Naive thymus-derived CD4-positive, alpha-beta T cell (primary cell): ENCODE measurements around the gene E4F1. TPM values are rescaled to one million over a fixed set of nuclear protein-coding genes. Genes with fewer than 3 reads are reported as not detected.
A peak's percentile ranks its signal among the peaks of the same experiment; 100 is the strongest.

ENCODE experiments used
- ATAC-seq: fragments of 150-1000 bp; cut with Tn5 transposase; 2 replicates; pipeline ENCODE4 v1.10.0; 2021; ENCODE audit warnings: mild to moderate bottlenecking, moderate library complexity
- CTCF ChIA-PET: fragments of 350-600 bp; sonication (Branson Sonifier 250); formaldehyde crosslinking; loops from one replicate; lab custom pipeline; 2021; ENCODE audit warnings: antibody characterized with exemption; lab: Charles Lee
- POLR2A ChIA-PET: fragments of 350-600 bp; sonication (Branson Sonifier 250); formaldehyde crosslinking; loops from one replicate; lab custom pipeline; 2021; ENCODE audit warnings: antibody characterized with exemption, inconsistent platforms; lab: Charles Lee
- DNase-seq, 9 donors: peaks; one replicate each; pipeline versions ENCODE4 v3.0.0 to v3.0.0-alpha.2; 2020 to 2022; ENCODE audit warnings: mixed read lengths in 1 of 9
- H3K27ac ChIP-seq: one replicate; pipeline ENCODE4 v1.7.0; 2013; ENCODE audit warnings: mild to moderate bottlenecking, low read depth, low read length, moderate library complexity
- H3K27me3 ChIP-seq, 2 donors: one replicate each; pipeline ENCODE4 v1.7.0; 2013; ENCODE audit warnings: low read length in 2 of 2, mild to moderate bottlenecking in 2 of 2, moderate library complexity in 2 of 2; ENCODE audit not compliant: control insufficient read depth in 2 of 2, insufficient read depth in 2 of 2
- H3K36me3 ChIP-seq, 3 experiments: 1 replicate in 2 of 3; 2 replicates in 1 of 3; pipeline ENCODE4 v1.7.0; 2013; ENCODE audit warnings: low read length in 3 of 3, mild to moderate bottlenecking in 3 of 3, moderate library complexity in 1 of 3; ENCODE audit not compliant: insufficient read depth in 3 of 3, control insufficient read depth in 2 of 3
- H3K4me1 ChIP-seq, 2 donors: one replicate each; pipeline ENCODE4 v1.7.0; 2013; ENCODE audit warnings: low read length in 2 of 2, mild to moderate bottlenecking in 2 of 2, moderate library complexity in 1 of 2; ENCODE audit not compliant: control insufficient read depth in 2 of 2, insufficient read depth in 2 of 2
- H3K4me3 ChIP-seq: 2 replicates; pipeline ENCODE4 v1.7.0; 2013; ENCODE audit warnings: mild to moderate bottlenecking, low read length
- H3K9me3 ChIP-seq, 3 experiments: 1 replicate in 2 of 3; 2 replicates in 1 of 3; pipeline ENCODE4 v1.7.0; 2013; ENCODE audit warnings: low read length in 3 of 3; ENCODE audit not compliant: control insufficient read depth in 2 of 3
- H3K27ac Mint-ChIP-seq, 9 donors: one replicate each; pipeline ENCODE4 v1.8.0; 2020 to 2022; ENCODE audit warnings: mixed read lengths in 9 of 9, mild to moderate bottlenecking in 8 of 9, moderate library complexity in 5 of 9, inconsistent platforms in 2 of 9
- H3K27me3 Mint-ChIP-seq, 5 donors: one replicate each; pipeline ENCODE4 v1.8.0; 2021 to 2022; ENCODE audit warnings: mixed read lengths in 5 of 5, mild to moderate bottlenecking in 1 of 5
- H3K36me3 Mint-ChIP-seq, 5 donors: one replicate each; pipeline ENCODE4 v1.8.0; 2020 to 2022; ENCODE audit warnings: mixed read lengths in 5 of 5, mild to moderate bottlenecking in 3 of 5, inconsistent platforms in 1 of 5
- H3K4me1 Mint-ChIP-seq, 7 donors: one replicate each; pipeline ENCODE4 v1.8.0; 2020 to 2022; ENCODE audit warnings: mixed read lengths in 7 of 7, mild to moderate bottlenecking in 3 of 7, inconsistent platforms in 1 of 7
- H3K4me3 Mint-ChIP-seq, 10 donors: one replicate each; pipeline ENCODE4 v1.8.0; 2020 to 2022; ENCODE audit warnings: mild to moderate bottlenecking in 10 of 10, mixed read lengths in 10 of 10, moderate library complexity in 6 of 10, inconsistent platforms in 2 of 10
- H3K9me3 Mint-ChIP-seq, 11 donors: one replicate each; pipeline ENCODE4 v1.8.0; 2020 to 2022; ENCODE audit warnings: mixed read lengths in 11 of 11, mild to moderate bottlenecking in 4 of 11, inconsistent platforms in 1 of 11, moderate library complexity in 1 of 11
- intact Hi-C, 2 donors: fragments of 100-400 bp; cut with micrococcal nuclease; formaldehyde crosslinking; loops; one replicate each; pipeline ENCODE4 v1.15.1; 2023
- polyA plus RNA-seq, 2 donors: library from polyadenylated mRNA; unstranded; fragments of 300-500 nt; fragmentation: Illumina TruSeq; gene quantifications; one replicate each; pipeline ENCODE4 v1.2.3, GENCODE V29; 2021
- total RNA-seq, 6 experiments: library from RNA in 5 of 6; stranded (reverse) in 5 of 6; gene quantifications; 1 replicate in 5 of 6; 2 replicates in 1 of 6; pipeline ENCODE4 v1.2.3 and lab custom pipeline; 2021 to 2026

E4F1 gene
- total and polyA plus RNA-seq, 7 experiments from 2014 or later: 12.6 to 45.6 (median 33.6) TPM

GRCh38 chr16:2211923-2212347, 11.5 kb upstream of the E4F1 start:
- peak overlapping the region in 4 of 10 donors; percentile 25 to 51 (median 40) for H3K4me3 Mint-ChIP-seq
- Histone ChIP-seq H3K4me1 (peaks cover 14 to 16% of the 10 kb centered on the region in 2 donors), H3K36me3 (peaks cover 0 to 34% (median 9%) of the 10 kb centered on the region in 3 experiments), H3K4me3 (no peak overlapping the region), H3K27ac (no peak overlapping the region), H3K9me3 (no peaks in the 10 kb centered on the region), H3K27me3 (no peaks in the 10 kb centered on the region)
- H3K36me3 Mint-ChIP-seq: peaks cover 0 to 7% (median 5%) of the 10 kb centered on the region in 5 donors
- ATAC-seq (no peak), DNase-seq (no peak)
- H3K9me3 Mint-ChIP-seq: peaks cover 0 to 1% (median 0%) of the 10 kb centered on the region in 11 donors
- H3K27me3 Mint-ChIP-seq: no peaks in the 10 kb centered on the region
- H3K4me1 Mint-ChIP-seq: peaks cover 11 to 31% (median 25%) of the 10 kb centered on the region in 7 donors
- H3K27ac Mint-ChIP-seq: peak overlapping the region in 2 of 9 donors; percentile 12 to 28
- intact Hi-C loops: no loop called here
- POLR2A ChIA-PET: interaction anchor here (1.3 kb wide), 1 partner anchor 57 kb away, joined by 3 read pairs; the partner anchor contains the start of gene TRAF7
- CTCF ChIA-PET: no interaction called here

GRCh38 chr16:2212362-2213324, 10.7 kb upstream of the E4F1 start:
- ChIA-PET CTCF (no interaction called here), POLR2A (interaction anchor here (0.9 kb wide), 1 partner anchor 9 kb away, joined by 3 read pairs; no protein-coding TSS in a partner anchor)
- intact Hi-C loops: no loop called here
- H3K27me3 ChIP-seq: no peaks in the 10 kb centered on the region
- Mint-ChIP-seq H3K9me3 (peaks cover 0 to 1% (median 0%) of the 10 kb centered on the region in 11 donors), H3K27me3 (no peaks in the 10 kb centered on the region), H3K4me1 (peaks cover 11 to 24% (median 20%) of the 10 kb centered on the region in 7 donors), H3K4me3 (peak overlapping the region; percentile 65 to 81 (median 76)), H3K27ac (peak overlapping the region in 5 of 9 donors; percentile 26 to 71 (median 67)), H3K36me3 (peaks cover 0 to 4% (median 2%) of the 10 kb centered on the region in 5 donors)
- H3K27ac ChIP-seq: no peak overlapping the region
- H3K9me3 ChIP-seq: no peaks in the 10 kb centered on the region
- no peak overlapping the region for H3K4me3 ChIP-seq
- peaks cover 0 to 27% (median 6%) of the 10 kb centered on the region in 3 experiments for H3K36me3 ChIP-seq
- H3K4me1 ChIP-seq: peaks cover 14 to 16% of the 10 kb centered on the region in 2 donors
- no peak for ATAC-seq
- no peak for DNase-seq

GRCh38 chr16:2213817-2214718, 9.3 kb upstream of the E4F1 start:
- Histone ChIP-seq H3K4me3 (peak overlapping the region; percentile 65), H3K27me3 (no peaks in the 10 kb centered on the region), H3K4me1 (peaks cover 14 to 16% of the 10 kb centered on the region in 2 donors), H3K36me3 (peaks cover 0 to 12% (median 0%) of the 10 kb centered on the region in 3 experiments), H3K27ac (peak overlapping the region; percentile 73), H3K9me3 (no peaks in the 10 kb centered on the region)
- Mint-ChIP-seq H3K4me1 (peaks cover 11 to 21% (median 17%) of the 10 kb centered on the region in 7 donors), H3K27me3 (no peaks in the 10 kb centered on the region), H3K36me3 (no peaks in the 10 kb centered on the region), H3K27ac (peak overlapping the region in 3 of 9 donors; percentile 68 to 79 (median 71)), H3K9me3 (peaks cover 0 to 1% (median 0%) of the 10 kb centered on the region in 11 donors), H3K4me3 (peak overlapping the region; percentile 65 to 88 (median 79))
- DNase-seq (peak in 1 of 9 donors; percentile 60), ATAC-seq (no peak)
- intact Hi-C loops: loop anchor here in 1 of 2 donors (2.0 kb wide), 2 partner anchors 55 to 249 kb away; partner anchors contain the start of genes RNPS1 and RPS2
- ChIA-PET CTCF (interaction anchor here (1.2 kb wide), 1 partner anchor 55 kb away, joined by 4 read pairs; no protein-coding TSS in a partner anchor), POLR2A (interaction anchor here (0.6 to 3.8 kb wide), 20 partner anchors 8 to 1498 kb away, joined by 3 to 50 read pairs (median 4); partner anchors contain the start of genes AMDHD2, ATP6V0C, E4F1 and ECI1)

- Mint-ChIP-seq H3K9me3 (peaks cover 0 to 1% (median 0%) of the 10 kb centered on the region in 11 donors), H3K27me3 (no peaks in the 10 kb centered on the region), H3K4me3 (peak within 1 kb of the TSS; percentile 77 to 94 (median 88)), H3K27ac (peak within 1 kb of the TSS; percentile 45 to 92 (median 88)), H3K4me1 (peaks cover 11 to 21% (median 17%) of the 10 kb centered on the region in 7 donors), H3K36me3 (no peaks in the 10 kb centered on the region)
- Histone ChIP-seq H3K9me3 (no peaks in the 10 kb centered on the region), H3K27ac (peak within 1 kb of the TSS; percentile 85), H3K36me3 (peaks cover 0 to 7% (median 0%) of the 10 kb centered on the region in 3 experiments), H3K4me3 (peak within 1 kb of the TSS; percentile 90), H3K4me1 (peaks cover 14 to 16% of the 10 kb centered on the region in 2 donors), H3K27me3 (no peaks in the 10 kb centered on the region)
- ChIA-PET CTCF (interaction anchor here (1.2 kb wide), 1 partner anchor 54 kb away, joined by 4 read pairs; no protein-coding TSS in a partner anchor), POLR2A (interaction anchor here (0.6 to 3.8 kb wide), 21 partner anchors 8 to 1498 kb away, joined by 3 to 50 read pairs (median 4); partner anchors contain the start of genes AMDHD2, ATP6V0C, E4F1 and ECI1)
- DNase-seq (no peak), ATAC-seq (peak; percentile 95)
- intact Hi-C loops: loop anchor here in 1 of 2 donors (2.0 kb wide), 2 partner anchors 54 to 250 kb away; partner anchors contain the start of genes RNPS1 and RPS2
These were observed 8.7 kb upstream of the E4F1 start, which contains the start of gene PGP for GRCh38 chr16:2214719-2214968. TSS of gene PGP (minus strand) at chr16:2214840. CDS start at chr16:2214777, 63 bp downstream.

GRCh38 chr16:2216330-2216729, 7.1 kb upstream of the E4F1 start:
- no peak overlapping the region for H3K27ac ChIP-seq
- Mint-ChIP-seq H3K9me3 (peaks cover 0 to 1% (median 0%) of the 10 kb centered on the region in 11 donors), H3K27me3 (no peaks in the 10 kb centered on the region), H3K36me3 (no peaks in the 10 kb centered on the region), H3K4me3 (peak overlapping the region; percentile 27 to 89 (median 52)), H3K27ac (peak overlapping the region in 2 of 9 donors; percentile 22 to 66), H3K4me1 (peaks cover 11 to 21% (median 17%) of the 10 kb centered on the region in 7 donors)
- H3K9me3 ChIP-seq: no peaks in the 10 kb centered on the region
- ATAC-seq (no peak), DNase-seq (no peak)
- H3K4me3 ChIP-seq: no peak overlapping the region
- intact Hi-C loops: no loop called here
- H3K27me3 ChIP-seq: no peaks in the 10 kb centered on the region
- H3K4me1 ChIP-seq: peaks cover 14 to 16% of the 10 kb centered on the region in 2 donors
- ChIA-PET POLR2A (interaction anchor here (1.2 to 3.8 kb wide), 3 partner anchors 10 to 252 kb away, joined by 3 to 50 read pairs (median 5); partner anchors contain the start of genes MLST8 and RPS2), CTCF (interaction anchor here (1.3 kb wide), 1 partner anchor 22 kb away, joined by 3 read pairs; no protein-coding TSS in a partner anchor)
- H3K36me3 ChIP-seq: no peaks in the 10 kb centered on the region
